Measurements from ENCODE around the gene EN1.

The EN1 gene

GRCh38 chr2:118845522-118846441 is 1.7 kb downstream of the EN1 start:
- Histone ChIP-seq H3K9me3 (no peaks in the 10 kb centered on the region), H3K4me1 (peaks cover 0 to 65% (median 44%) of the 10 kb centered on the region in 4 donors), H3K27me3 (peaks cover 0 to 100% of the 10 kb centered on the region in 2 donors), H3K4me3 (peak overlapping the region; percentile 39 to 50), H3K27ac (no peak overlapping the region), H3K36me3 (no peaks in the 10 kb centered on the region)
- intact Hi-C loops (cut with DNase I; ENCODE audit: low total_unique reads) = no loop called here
- DNase-seq = peak in 1 of 2 donors; percentile 58
- TF ChIP-seq, protein P1, sequence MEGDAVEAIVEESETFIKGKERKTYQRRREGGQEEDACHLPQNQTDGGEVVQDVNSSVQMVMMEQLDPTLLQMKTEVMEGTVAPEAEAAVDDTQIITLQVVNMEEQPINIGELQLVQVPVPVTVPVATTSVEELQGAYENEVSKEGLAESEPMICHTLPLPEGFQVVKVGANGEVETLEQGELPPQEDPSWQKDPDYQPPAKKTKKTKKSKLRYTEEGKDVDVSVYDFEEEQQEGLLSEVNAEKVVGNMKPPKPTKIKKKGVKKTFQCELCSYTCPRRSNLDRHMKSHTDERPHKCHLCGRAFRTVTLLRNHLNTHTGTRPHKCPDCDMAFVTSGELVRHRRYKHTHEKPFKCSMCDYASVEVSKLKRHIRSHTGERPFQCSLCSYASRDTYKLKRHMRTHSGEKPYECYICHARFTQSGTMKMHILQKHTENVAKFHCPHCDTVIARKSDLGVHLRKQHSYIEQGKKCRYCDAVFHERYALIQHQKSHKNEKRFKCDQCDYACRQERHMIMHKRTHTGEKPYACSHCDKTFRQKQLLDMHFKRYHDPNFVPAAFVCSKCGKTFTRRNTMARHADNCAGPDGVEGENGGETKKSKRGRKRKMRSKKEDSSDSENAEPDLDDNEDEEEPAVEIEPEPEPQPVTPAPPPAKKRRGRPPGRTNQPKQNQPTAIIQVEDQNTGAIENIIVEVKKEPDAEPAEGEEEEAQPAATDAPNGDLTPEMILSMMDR (IDR thresholded peaks at IDR 0.05) = no peak

- Histone ChIP-seq H3K4me1 (peaks cover 0 to 65% (median 44%) of the 10 kb centered on the region in 4 donors), H3K27ac (no peak overlapping the region), H3K9me3 (no peaks in the 10 kb centered on the region), H3K36me3 (no peaks in the 10 kb centered on the region), H3K27me3 (peaks cover 0 to 100% of the 10 kb centered on the region in 2 donors), H3K4me3 (no peak overlapping the region)
- peak in 1 of 2 donors; percentile 60 for DNase-seq
- intact Hi-C loops (cut with DNase I; ENCODE audit: low total_unique reads) = no loop called here
- TF ChIP-seq, protein P1 (IDR thresholded peaks at IDR 0.05) = no peak
These were observed 2.4 kb downstream of the EN1 start for GRCh38 chr2:118845005-118845521.

GRCh38 chr2:118844261-118845004 is 3.0 kb downstream of the EN1 start:
- TF ChIP-seq, protein P1 (IDR thresholded peaks at IDR 0.05) = no peak
- Histone ChIP-seq H3K36me3 (no peaks in the 10 kb centered on the region), H3K4me3 (no peak overlapping the region), H3K4me1 (peaks cover 0 to 65% (median 44%) of the 10 kb centered on the region in 4 donors), H3K27ac (no peak overlapping the region), H3K9me3 (no peaks in the 10 kb centered on the region), H3K27me3 (peaks cover 0 to 100% of the 10 kb centered on the region in 2 donors)
- intact Hi-C loops (cut with DNase I; ENCODE audit: low total_unique reads) = no loop called here
- DNase-seq = no peak

DNA sequence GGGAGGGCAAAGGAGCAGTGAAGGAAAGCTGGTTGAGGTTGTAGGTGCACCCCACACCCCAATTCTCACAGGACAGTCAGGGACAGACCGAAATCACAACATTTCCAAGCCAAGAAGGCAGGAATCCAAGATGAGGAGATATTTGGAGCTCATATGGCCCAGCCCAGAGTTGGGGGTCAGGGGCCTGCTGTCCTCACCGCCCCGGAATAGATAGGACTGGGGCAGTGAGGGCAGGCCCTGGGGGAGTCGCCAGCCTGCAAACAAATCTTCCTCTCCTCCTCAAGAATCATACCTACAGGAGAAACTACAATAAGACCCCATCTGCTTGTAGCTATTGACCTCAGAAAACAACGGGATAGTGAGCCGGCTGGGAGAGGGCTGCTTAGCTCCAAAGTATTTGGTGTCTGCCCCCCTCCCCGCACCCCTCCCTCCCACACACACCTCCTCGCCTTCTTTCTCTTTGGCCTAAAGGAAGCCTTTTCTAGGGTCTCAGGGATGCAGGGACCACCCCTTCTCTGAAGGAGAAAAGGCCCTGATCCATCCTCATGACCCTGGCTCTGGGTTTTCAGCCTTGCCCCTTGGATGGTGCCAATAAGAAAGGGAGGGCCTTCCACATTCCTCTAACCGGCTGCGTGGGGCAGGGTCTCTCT is 3.8 kb downstream of the EN1 start:
- H3K36me3 ChIP-seq = no peaks in the 10 kb centered on the region
- peaks cover 0 to 61% (median 42%) of the 10 kb centered on the region in 4 donors for H3K4me1 ChIP-seq
- DNase-seq = no peak
- H3K27me3 ChIP-seq = peaks cover 0 to 100% of the 10 kb centered on the region in 2 donors
- TF ChIP-seq, protein P1 (IDR thresholded peaks at IDR 0.05) = no peak
- no peak overlapping the region for H3K27ac ChIP-seq
- intact Hi-C loops (cut with DNase I; ENCODE audit: low total_unique reads) = no loop called here
- no peaks in the 10 kb centered on the region for H3K9me3 ChIP-seq
- H3K4me3 ChIP-seq = peak overlapping the region in 1 of 2 donors; percentile 38
